OCI-M1 (cell line): ENCODE measurements around the gene PRKCE.

ENCODE experiments used
- DNase-seq: peaks from one replicate; lab custom pipeline; 2025; lab: John Stamatoyannopoulos, UW

Gene PRKCE

DNA sequence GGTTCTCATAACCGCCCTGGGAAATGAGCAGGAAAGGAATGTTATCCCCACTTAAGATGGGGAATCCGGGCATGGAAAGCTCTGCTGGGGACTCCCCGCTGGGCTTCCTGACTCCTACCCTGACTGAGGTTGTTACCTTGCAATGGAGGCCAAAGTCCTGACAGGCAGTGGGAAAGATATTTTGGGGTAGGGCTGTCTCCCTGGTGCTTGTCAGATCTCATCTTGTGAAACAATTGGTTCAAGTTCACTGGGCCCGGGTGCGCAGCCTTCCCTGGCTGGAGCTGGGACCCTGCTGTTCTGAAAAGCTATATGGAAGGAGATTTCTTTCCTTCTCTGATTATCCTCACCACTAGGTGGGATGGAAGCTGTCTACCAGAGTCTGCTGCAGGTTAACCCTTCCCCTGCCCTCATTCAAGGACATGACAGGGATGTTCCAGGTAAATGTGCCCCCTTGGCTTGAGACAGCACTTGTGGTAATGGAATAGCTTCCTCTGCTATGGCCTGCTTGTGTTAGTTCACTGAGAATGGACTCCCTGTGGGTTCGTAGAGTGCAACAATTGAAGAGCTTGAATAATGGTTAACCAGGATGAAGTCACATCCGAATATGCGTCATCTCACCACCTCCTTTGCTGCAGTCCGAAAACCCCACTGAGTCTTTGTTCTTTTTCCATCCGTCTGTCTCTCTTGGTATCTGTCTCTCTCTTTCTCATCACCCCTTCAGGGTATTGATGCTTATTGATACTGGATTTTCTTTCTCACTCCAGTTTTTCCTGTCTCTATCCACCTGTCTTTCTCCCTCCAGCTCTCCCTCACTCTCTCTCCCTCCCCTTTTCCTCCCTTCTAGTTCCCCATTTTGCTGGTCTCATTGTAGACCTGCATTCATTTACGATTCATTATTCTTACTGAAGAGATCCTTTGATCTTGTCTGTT is 577.9 kb downstream of the PRKCE start:
- DNase-seq, result no peak

DNA sequence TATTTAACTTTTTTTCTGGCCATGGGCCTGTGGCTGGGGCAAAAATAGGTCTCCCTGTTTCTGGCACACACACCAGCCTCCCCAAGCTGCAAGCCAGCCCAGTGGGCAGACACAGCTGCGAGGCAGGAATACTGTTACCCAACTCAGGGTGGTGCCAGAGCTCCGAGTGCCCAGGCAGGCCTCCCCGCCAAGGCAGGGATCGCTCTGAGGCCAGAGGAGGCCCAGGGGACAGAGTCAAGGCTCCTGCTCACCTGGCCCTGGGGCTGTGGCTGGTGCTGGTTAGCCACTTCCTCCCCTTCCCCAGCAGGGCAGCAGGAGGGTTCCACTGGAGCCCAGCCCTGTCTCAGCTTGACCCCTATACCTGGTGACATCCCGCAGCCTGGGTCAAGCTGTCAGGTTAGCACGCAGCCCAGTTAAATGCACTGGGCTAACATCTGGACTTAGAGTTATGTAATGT is 578.7 kb downstream of the PRKCE start:
- DNase-seq, result no peak

DNA sequence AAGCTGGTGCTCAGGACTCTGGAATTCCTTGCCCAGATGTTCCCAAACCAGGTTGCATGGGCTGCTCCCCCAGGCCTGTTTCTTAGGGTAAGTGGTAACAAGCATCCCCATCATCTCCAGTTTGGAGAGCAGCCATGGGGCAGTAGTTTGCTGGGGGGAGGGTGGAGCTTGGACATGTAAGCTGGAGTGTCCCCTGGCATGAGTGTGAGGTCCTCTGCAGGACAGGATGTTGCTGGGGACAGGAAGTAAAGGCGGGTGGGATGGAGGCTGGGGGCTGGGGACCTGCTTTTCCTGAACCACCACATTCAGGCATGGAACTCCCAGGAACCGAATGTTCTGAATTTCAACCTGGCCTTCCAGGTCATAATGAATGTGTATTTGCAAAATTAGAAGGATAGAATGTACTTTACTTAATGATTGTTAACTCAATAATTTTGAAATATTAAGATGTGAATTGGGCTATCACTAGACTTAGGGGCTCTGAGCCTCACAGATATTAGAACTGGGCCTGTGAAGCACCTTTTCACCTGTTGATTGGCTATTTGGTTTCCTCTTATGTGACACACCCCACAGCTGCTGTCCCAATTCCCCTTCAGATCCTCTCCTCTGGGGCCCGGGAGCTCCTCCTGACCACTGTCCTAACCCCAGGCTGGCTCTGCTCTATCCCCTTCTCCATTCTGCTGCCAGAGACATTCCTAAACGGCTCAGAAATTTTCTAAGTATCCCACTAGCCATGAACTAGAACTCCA is 579.4 kb downstream of the PRKCE start:
- DNase-seq, result no peak

DNA sequence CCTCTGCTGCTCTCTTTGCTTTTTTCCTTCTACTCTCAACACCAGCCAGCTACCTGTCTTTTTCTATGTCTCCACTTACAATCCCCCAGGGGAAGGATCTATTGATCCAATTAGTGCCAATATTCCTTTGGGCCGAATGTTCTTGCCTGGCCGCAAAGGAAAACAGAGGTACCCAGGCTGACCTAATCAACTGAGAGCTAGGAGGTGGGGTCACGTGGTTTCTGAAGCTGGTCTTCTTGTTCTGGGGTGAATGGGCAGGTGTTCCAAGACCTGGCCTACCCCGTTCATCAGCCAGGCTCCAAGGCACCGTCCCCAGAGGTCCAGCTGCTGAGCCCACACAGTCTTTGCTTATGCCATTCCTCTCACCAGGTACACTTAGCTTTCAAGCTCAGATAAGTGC is 580.2 kb downstream of the PRKCE start:
- no peak for DNase-seq

DNA sequence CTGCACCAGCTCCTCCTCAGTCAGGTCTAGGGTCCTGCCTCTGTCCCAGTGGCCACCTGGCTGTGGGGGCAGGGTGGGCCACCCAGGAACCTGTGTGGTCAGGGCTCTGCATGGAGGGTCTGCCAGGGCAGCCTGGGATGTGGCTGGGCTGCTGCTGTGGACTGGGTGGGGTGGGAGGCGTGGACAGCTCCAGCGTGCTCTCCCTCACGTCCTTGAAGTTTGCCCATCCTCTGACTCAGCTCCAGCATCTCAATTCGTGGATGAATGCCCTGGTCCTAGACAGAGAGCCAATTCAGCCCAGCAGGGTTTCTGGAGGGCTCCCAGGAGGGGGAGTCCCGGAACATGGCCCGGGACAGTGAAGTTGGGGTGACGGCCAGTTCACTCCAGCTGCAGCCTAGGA is 581.4 kb downstream of the PRKCE start:
- DNase-seq, result no peak

DNA sequence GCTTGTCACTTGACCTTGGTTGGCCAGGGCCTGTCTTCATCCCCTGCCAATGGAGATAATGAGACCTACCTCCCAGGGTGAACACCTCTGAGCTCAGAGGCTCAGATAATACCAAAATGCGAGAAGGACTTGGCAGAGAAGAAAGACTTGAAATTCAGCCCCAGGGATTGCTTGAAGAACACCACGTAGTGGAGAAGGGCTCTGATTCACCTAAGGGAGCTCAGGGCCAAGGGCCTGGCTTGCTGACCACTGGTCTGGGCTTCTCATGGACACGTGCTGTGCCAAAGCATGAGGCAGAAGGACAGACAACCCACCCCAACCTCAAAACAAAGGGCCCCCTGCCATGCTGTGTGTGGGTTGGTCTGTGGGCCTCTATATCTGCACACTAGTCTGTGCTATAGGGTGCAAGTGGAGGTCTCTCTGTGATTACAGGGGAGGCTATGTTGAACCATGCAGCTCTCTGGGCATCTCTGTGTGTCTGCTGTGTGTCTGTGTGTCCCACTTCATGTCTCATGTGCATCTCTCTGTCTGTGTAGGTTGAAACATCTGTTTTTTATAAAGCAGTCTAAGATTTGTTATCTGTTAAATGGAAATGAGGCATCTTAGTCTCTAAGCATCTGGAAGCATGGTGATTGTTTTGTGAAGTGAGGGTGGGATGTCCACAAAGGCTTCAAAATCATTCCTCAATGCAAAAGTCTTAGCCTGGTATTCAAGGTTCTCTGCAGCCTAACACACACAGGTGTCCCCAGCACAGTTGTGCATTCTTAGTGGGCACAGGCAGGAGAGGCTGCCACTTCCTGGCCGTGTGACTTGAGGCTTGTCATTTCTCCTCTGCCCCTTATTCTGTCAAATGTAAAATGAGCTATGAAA is 584.8 kb downstream of the PRKCE start:
- DNase-seq, result no peak

DNA sequence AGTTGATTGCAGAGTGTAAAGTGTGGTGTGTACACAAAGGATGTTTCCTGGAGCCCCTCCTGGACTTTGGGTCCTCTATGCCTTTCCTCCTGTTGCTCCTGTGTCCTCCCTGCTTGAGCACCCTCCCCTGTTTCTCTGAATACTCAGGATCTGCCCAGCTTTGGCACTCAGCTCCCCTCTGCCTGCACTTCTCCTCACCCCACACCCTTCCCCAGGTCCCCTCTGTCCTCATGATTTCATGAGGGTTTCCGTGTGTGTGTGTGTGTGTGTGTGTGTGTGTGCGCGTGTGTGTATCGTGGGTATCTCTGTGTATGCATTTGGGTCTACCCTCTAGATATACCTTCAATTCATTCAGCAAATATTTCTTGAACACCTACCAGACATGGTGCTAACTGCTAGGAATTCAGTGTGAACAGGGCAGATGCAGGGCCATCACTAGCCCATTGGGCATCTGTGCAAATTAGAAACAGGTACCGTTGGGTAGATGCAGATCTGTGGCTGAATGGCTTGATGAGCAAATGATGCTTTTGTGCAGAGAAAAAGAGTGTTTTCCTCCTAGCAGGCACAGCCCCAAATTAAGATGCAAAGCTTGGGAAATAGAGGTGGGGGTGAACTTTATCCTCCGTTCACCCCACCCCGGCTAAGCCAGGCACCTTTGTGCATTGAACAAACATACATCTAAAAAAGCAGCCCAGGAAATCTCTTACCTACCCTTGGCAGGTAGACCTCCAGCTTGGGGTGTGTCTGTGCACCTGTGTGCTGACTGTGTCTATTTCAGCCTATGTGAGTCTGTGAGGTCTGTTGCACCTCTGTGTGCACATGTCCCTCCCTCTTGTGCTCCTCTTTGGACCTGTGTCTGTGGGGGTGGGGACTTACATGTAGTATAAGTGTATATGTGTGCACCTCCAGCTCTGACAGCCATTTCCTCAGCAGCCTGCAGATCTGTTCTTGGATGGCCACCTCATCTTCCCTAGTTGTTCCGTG is 585.7 kb downstream of the PRKCE start:
- no peak for DNase-seq
